Activated naive CD4-positive, alpha-beta T cell treated with anti-CD3 and anti-CD28 coated beads, Interleukin-2, amount 50 U/mL, for 24 hours (primary cell): Measurements from ENCODE around the gene STAMBPL1.

ENCODE experiments used
- H3K27ac Mint-ChIP-seq: one replicate; pipeline ENCODE4 v1.8.0; 2021; ENCODE audit warnings: mild to moderate bottlenecking, mixed read lengths
- H3K27me3 Mint-ChIP-seq: one replicate; pipeline ENCODE4 v1.8.0; 2021; ENCODE audit warnings: mixed read lengths
- H3K36me3 Mint-ChIP-seq: one replicate; pipeline ENCODE4 v1.8.0; 2021; ENCODE audit warnings: mixed read lengths
- H3K4me1 Mint-ChIP-seq: one replicate; pipeline ENCODE4 v1.8.0; 2021; ENCODE audit warnings: mixed read lengths
- H3K4me3 Mint-ChIP-seq: one replicate; pipeline ENCODE4 v1.8.0; 2021; ENCODE audit warnings: mild to moderate bottlenecking, mixed read lengths
- H3K9me3 Mint-ChIP-seq: one replicate; pipeline ENCODE4 v1.8.0; 2021; ENCODE audit warnings: mixed read lengths

The STAMBPL1 gene

GRCh38 chr10:88938039-88938438 lies 58.0 kb downstream of the STAMBPL1 start:
- Mint-ChIP-seq H3K9me3 (no peaks in the 10 kb centered on the region), H3K4me1 (peaks cover 10% of the 10 kb centered on the region), H3K27me3 (no peaks in the 10 kb centered on the region), H3K27ac (no peak overlapping the region), H3K36me3 (no peaks in the 10 kb centered on the region), H3K4me3 (no peak overlapping the region)

- Mint-ChIP-seq H3K27me3 (no peaks in the 10 kb centered on the region), H3K4me1 (peaks cover 10% of the 10 kb centered on the region), H3K27ac (no peak overlapping the region), H3K4me3 (no peak overlapping the region), H3K9me3 (no peaks in the 10 kb centered on the region), H3K36me3 (no peaks in the 10 kb centered on the region)
These were observed 58.9 kb downstream of the STAMBPL1 start for GRCh38 chr10:88938938-88939337.

GRCh38 chr10:88941026-88941425 lies 61.0 kb downstream of the STAMBPL1 start:
- Mint-ChIP-seq H3K36me3 (no peaks in the 10 kb centered on the region), H3K27me3 (no peaks in the 10 kb centered on the region), H3K4me1 (peaks cover 10% of the 10 kb centered on the region), H3K4me3 (no peak overlapping the region), H3K27ac (no peak overlapping the region), H3K9me3 (no peaks in the 10 kb centered on the region)

- Mint-ChIP-seq H3K36me3 (no peaks in the 10 kb centered on the region), H3K9me3 (no peaks in the 10 kb centered on the region), H3K4me3 (no peak overlapping the region), H3K4me1 (peaks cover 10% of the 10 kb centered on the region), H3K27me3 (no peaks in the 10 kb centered on the region), H3K27ac (no peak overlapping the region)
These were observed 63.7 kb downstream of the STAMBPL1 start for GRCh38 chr10:88943778-88944177.

- H3K4me1 Mint-ChIP-seq = peaks cover 10% of the 10 kb centered on the region
- no peaks in the 10 kb centered on the region for H3K27me3 Mint-ChIP-seq
- no peaks in the 10 kb centered on the region for H3K36me3 Mint-ChIP-seq
- H3K27ac Mint-ChIP-seq = no peak overlapping the region
- no peaks in the 10 kb centered on the region for H3K9me3 Mint-ChIP-seq
- H3K4me3 Mint-ChIP-seq = no peak overlapping the region
These were observed 64.8 kb downstream of the STAMBPL1 start for GRCh38 chr10:88944813-88945212.

GRCh38 chr10:88946200-88946599 lies 66.2 kb downstream of the STAMBPL1 start:
- no peak overlapping the region for H3K4me3 Mint-ChIP-seq
- peaks cover 10% of the 10 kb centered on the region for H3K4me1 Mint-ChIP-seq
- no peaks in the 10 kb centered on the region for H3K9me3 Mint-ChIP-seq
- H3K27ac Mint-ChIP-seq = no peak overlapping the region
- H3K36me3 Mint-ChIP-seq = no peaks in the 10 kb centered on the region
- H3K27me3 Mint-ChIP-seq = no peaks in the 10 kb centered on the region

GRCh38 chr10:88946965-88947590 lies 67.0 kb downstream of the STAMBPL1 start:
- Mint-ChIP-seq H3K27ac (no peak overlapping the region), H3K27me3 (no peaks in the 10 kb centered on the region), H3K36me3 (peaks cover 2% of the 10 kb centered on the region), H3K4me1 (peaks cover 10% of the 10 kb centered on the region), H3K4me3 (no peak overlapping the region), H3K9me3 (no peaks in the 10 kb centered on the region)

GRCh38 chr10:88949051-88949450 lies 69.0 kb downstream of the STAMBPL1 start:
- H3K27ac Mint-ChIP-seq = no peak overlapping the region
- peaks cover 2% of the 10 kb centered on the region for H3K36me3 Mint-ChIP-seq
- H3K27me3 Mint-ChIP-seq = no peaks in the 10 kb centered on the region
- no peaks in the 10 kb centered on the region for H3K9me3 Mint-ChIP-seq
- H3K4me1 Mint-ChIP-seq = peaks cover 10% of the 10 kb centered on the region
- H3K4me3 Mint-ChIP-seq = no peak overlapping the region

GRCh38 chr10:88949912-88950837 lies 70.1 kb downstream of the STAMBPL1 start:
- H3K9me3 Mint-ChIP-seq = no peaks in the 10 kb centered on the region
- no peaks in the 10 kb centered on the region for H3K27me3 Mint-ChIP-seq
- no peak overlapping the region for H3K27ac Mint-ChIP-seq
- H3K36me3 Mint-ChIP-seq = peaks cover 2% of the 10 kb centered on the region
- H3K4me1 Mint-ChIP-seq = peaks cover 2% of the 10 kb centered on the region
- H3K4me3 Mint-ChIP-seq = no peak overlapping the region

- no peaks in the 10 kb centered on the region for H3K27me3 Mint-ChIP-seq
- no peaks in the 10 kb centered on the region for H3K4me1 Mint-ChIP-seq
- H3K36me3 Mint-ChIP-seq = peaks cover 2% of the 10 kb centered on the region
- H3K4me3 Mint-ChIP-seq = no peak within 1 kb of the TSS
- no peak within 1 kb of the TSS for H3K27ac Mint-ChIP-seq
- H3K9me3 Mint-ChIP-seq = no peaks in the 10 kb centered on the region
These were observed 72.6 kb downstream of the STAMBPL1 start, which contains the start of gene ACTA2 for GRCh38 chr10:88952647-88953111. ACTA2 (minus strand) TSS chr10:88952773; CDS start chr10:88948930, 3,843 bp downstream.

- H3K27ac Mint-ChIP-seq = no peak overlapping the region
These were observed 73.6 kb downstream of the STAMBPL1 start for GRCh38 chr10:88953662-88954061.

GRCh38 chr10:88954458-88955083 lies 74.5 kb downstream of the STAMBPL1 start:
- Mint-ChIP-seq H3K4me3 (no peak overlapping the region), H3K27me3 (no peaks in the 10 kb centered on the region), H3K27ac (no peak overlapping the region), H3K4me1 (no peaks in the 10 kb centered on the region), H3K36me3 (peaks cover 2% of the 10 kb centered on the region), H3K9me3 (no peaks in the 10 kb centered on the region)

More at GRCh38 chr10:88953662-88954061, 73.6 kb downstream of the STAMBPL1 start:
- Mint-ChIP-seq H3K27me3 (no peaks in the 10 kb centered on the region), H3K4me3 (no peak overlapping the region), H3K36me3 (peaks cover 2% of the 10 kb centered on the region), H3K9me3 (no peaks in the 10 kb centered on the region), H3K4me1 (no peaks in the 10 kb centered on the region)

- H3K4me3 Mint-ChIP-seq = no peak overlapping the region
- no peaks in the 10 kb centered on the region for H3K9me3 Mint-ChIP-seq
- no peaks in the 10 kb centered on the region for H3K27me3 Mint-ChIP-seq
- no peak overlapping the region for H3K27ac Mint-ChIP-seq
- peaks cover 18% of the 10 kb centered on the region for H3K4me1 Mint-ChIP-seq
- no peaks in the 10 kb centered on the region for H3K36me3 Mint-ChIP-seq
These were observed 77.3 kb downstream of the STAMBPL1 start for GRCh38 chr10:88957381-88957780.

- H3K27me3 Mint-ChIP-seq = no peaks in the 10 kb centered on the region
- no peak overlapping the region for H3K4me3 Mint-ChIP-seq
- H3K36me3 Mint-ChIP-seq = no peaks in the 10 kb centered on the region
- no peaks in the 10 kb centered on the region for H3K9me3 Mint-ChIP-seq
- no peak overlapping the region for H3K27ac Mint-ChIP-seq
- H3K4me1 Mint-ChIP-seq = peaks cover 23% of the 10 kb centered on the region
These were observed 78.7 kb downstream of the STAMBPL1 start for GRCh38 chr10:88958721-88959120.

GRCh38 chr10:88960802-88961201 lies 80.8 kb downstream of the STAMBPL1 start:
- H3K27ac Mint-ChIP-seq = no peak overlapping the region

GRCh38 chr10:88961266-88961665 lies 81.2 kb downstream of the STAMBPL1 start:
- H3K27ac Mint-ChIP-seq = no peak overlapping the region
- H3K4me3 Mint-ChIP-seq = no peak overlapping the region
- H3K4me1 Mint-ChIP-seq = peaks cover 23% of the 10 kb centered on the region
- H3K27me3 Mint-ChIP-seq = no peaks in the 10 kb centered on the region
- H3K9me3 Mint-ChIP-seq = no peaks in the 10 kb centered on the region
- no peaks in the 10 kb centered on the region for H3K36me3 Mint-ChIP-seq

More at GRCh38 chr10:88960802-88961201, 80.8 kb downstream of the STAMBPL1 start:
- Mint-ChIP-seq H3K9me3 (no peaks in the 10 kb centered on the region), H3K4me1 (peaks cover 23% of the 10 kb centered on the region), H3K27me3 (no peaks in the 10 kb centered on the region), H3K36me3 (no peaks in the 10 kb centered on the region), H3K4me3 (no peak overlapping the region)
